ENCODE data around the gene KIF3B.
"Not testable (repeated sequence)": the region's sequence is repeated elsewhere in the genome, so short reads cannot be mapped to it uniquely, and the experiment has no call there.

Gene KIF3B

GRCh38 chr20:32370897-32371296, 93.4 kb downstream of the KIF3B start:
- DNase-seq = no peak
- Histone ChIP-seq H3K4me3 (ENCODE audit: insufficient read depth, low read depth, low read length, poor library complexity, severe bottlenecking) (no peak overlapping the region), H3K27ac (ENCODE audit: insufficient read depth, low read length, poor library complexity, severe bottlenecking) (no peak overlapping the region), H3K36me3 (ENCODE audit: control insufficient read depth, insufficient read depth, low read length) (peaks cover 41% of the 10 kb centered on the region), H3K27me3 (replicated peaks; ENCODE audit: control insufficient read depth, insufficient read depth, low read length, poor library complexity, severe bottlenecking) (no peaks in the 10 kb centered on the region), H3K4me1 (ENCODE audit: control insufficient read depth, insufficient read depth, low read length, poor library complexity, severe bottlenecking) (peaks cover 15% of the 10 kb centered on the region), H3K9me3 (ENCODE audit: control insufficient read depth, low read length) (no peaks in the 10 kb centered on the region)

- Histone ChIP-seq H3K27me3 (replicated peaks; ENCODE audit: control insufficient read depth, insufficient read depth, low read length, poor library complexity, severe bottlenecking) (no peaks in the 10 kb centered on the region), H3K36me3 (ENCODE audit: control insufficient read depth, insufficient read depth, low read length) (peaks cover 21% of the 10 kb centered on the region)
- DNase-seq = no peak
Measured at GRCh38 chr20:32378461-32378860, 101.0 kb downstream of the KIF3B start.

GRCh38 chr20:32380037-32380436, 102.6 kb downstream of the KIF3B start:
- H3K4me3 ChIP-seq (ENCODE audit: insufficient read depth, low read depth, low read length, poor library complexity, severe bottlenecking); H3K4me1 ChIP-seq (ENCODE audit: control insufficient read depth, insufficient read depth, low read length, poor library complexity, severe bottlenecking); H3K9me3 ChIP-seq (ENCODE audit: control insufficient read depth, low read length); DNase-seq; H3K27ac ChIP-seq (ENCODE audit: insufficient read depth, low read length, poor library complexity, severe bottlenecking); H3K27me3 ChIP-seq (replicated peaks; ENCODE audit: control insufficient read depth, insufficient read depth, low read length, poor library complexity, severe bottlenecking): not testable (repeated sequence)
- peaks cover 13% of the 10 kb centered on the region for H3K36me3 ChIP-seq (ENCODE audit: control insufficient read depth, insufficient read depth, low read length)

More at GRCh38 chr20:32378461-32378860, 101.0 kb downstream of the KIF3B start:
- Histone ChIP-seq H3K27ac (ENCODE audit: insufficient read depth, low read length, poor library complexity, severe bottlenecking) (no peak overlapping the region), H3K4me3 (ENCODE audit: insufficient read depth, low read depth, low read length, poor library complexity, severe bottlenecking) (no peak overlapping the region), H3K4me1 (ENCODE audit: control insufficient read depth, insufficient read depth, low read length, poor library complexity, severe bottlenecking) (no peaks in the 10 kb centered on the region), H3K9me3 (ENCODE audit: control insufficient read depth, low read length) (no peaks in the 10 kb centered on the region)

GRCh38 chr20:32380745-32381144, 103.3 kb downstream of the KIF3B start:
- Histone ChIP-seq H3K27ac (ENCODE audit: insufficient read depth, low read length, poor library complexity, severe bottlenecking) (no peak overlapping the region), H3K36me3 (ENCODE audit: control insufficient read depth, insufficient read depth, low read length) (peaks cover 8% of the 10 kb centered on the region), H3K27me3 (replicated peaks; ENCODE audit: control insufficient read depth, insufficient read depth, low read length, poor library complexity, severe bottlenecking) (no peaks in the 10 kb centered on the region), H3K4me1 (ENCODE audit: control insufficient read depth, insufficient read depth, low read length, poor library complexity, severe bottlenecking) (peaks cover 6% of the 10 kb centered on the region), H3K4me3 (ENCODE audit: insufficient read depth, low read depth, low read length, poor library complexity, severe bottlenecking) (no peak overlapping the region), H3K9me3 (ENCODE audit: control insufficient read depth, low read length) (no peaks in the 10 kb centered on the region)
- no peak for DNase-seq

GRCh38 chr20:32382102-32382950, 104.9 kb downstream of the KIF3B start:
- H3K4me3 ChIP-seq (ENCODE audit: insufficient read depth, low read depth, low read length, poor library complexity, severe bottlenecking) = no peak overlapping the region
- H3K36me3 ChIP-seq (ENCODE audit: control insufficient read depth, insufficient read depth, low read length) = peaks cover 7% of the 10 kb centered on the region
- H3K27me3 ChIP-seq (replicated peaks; ENCODE audit: control insufficient read depth, insufficient read depth, low read length, poor library complexity, severe bottlenecking) = no peaks in the 10 kb centered on the region
- no peak for DNase-seq
- peaks cover 13% of the 10 kb centered on the region for H3K4me1 ChIP-seq (ENCODE audit: control insufficient read depth, insufficient read depth, low read length, poor library complexity, severe bottlenecking)
- no peak overlapping the region for H3K27ac ChIP-seq (ENCODE audit: insufficient read depth, low read length, poor library complexity, severe bottlenecking)
- no peaks in the 10 kb centered on the region for H3K9me3 ChIP-seq (ENCODE audit: control insufficient read depth, low read length)

- H3K36me3 ChIP-seq (ENCODE audit: control insufficient read depth, insufficient read depth, low read length); DNase-seq; H3K27ac ChIP-seq (ENCODE audit: insufficient read depth, low read length, poor library complexity, severe bottlenecking); H3K27me3 ChIP-seq (replicated peaks; ENCODE audit: control insufficient read depth, insufficient read depth, low read length, poor library complexity, severe bottlenecking); H3K9me3 ChIP-seq (ENCODE audit: control insufficient read depth, low read length); H3K4me3 ChIP-seq (ENCODE audit: insufficient read depth, low read depth, low read length, poor library complexity, severe bottlenecking): not testable (repeated sequence)
- peaks cover 13% of the 10 kb centered on the region for H3K4me1 ChIP-seq (ENCODE audit: control insufficient read depth, insufficient read depth, low read length, poor library complexity, severe bottlenecking)
Measured at GRCh38 chr20:32383441-32383840, 106.0 kb downstream of the KIF3B start.
